A673 (cell line): Measurements from ENCODE around the gene SNAP29. TPM values are rescaled to one million over a fixed set of nuclear protein-coding genes. Genes with fewer than 3 reads are reported as not detected.
"Not testable (repeated sequence)": the region's sequence is repeated elsewhere in the genome, so short reads cannot be mapped to it uniquely, and the experiment has no call there.

Experiments
- BruUV-seq: library from RNA; stranded (reverse); fragments of 400-500 nt; replicated peaks from 2 replicates; lab custom pipeline; 2021; lab: Mats Ljungman, UMichigan
- CTCF ChIA-PET: fragments of 300-600 bp; sonication (Branson Sonifier 250); formaldehyde crosslinking; loops from one replicate; lab custom pipeline; 2022; ENCODE audit warnings: antibody characterized with exemption; lab: Charles Lee
- POLR2A ChIA-PET: fragments of 300-600 bp; sonication (Branson Sonifier 250); formaldehyde crosslinking; loops from one replicate; lab custom pipeline; 2022; ENCODE audit warnings: antibody characterized with exemption; ENCODE audit not compliant: low non-redundant PET; lab: Charles Lee
- DNase-seq: peaks from one replicate; pipeline ENCODE4 v3.0.0-alpha.2; 2015; ENCODE audit warnings: low spot score
- H3K27ac ChIP-seq: fragments of 200-600 bp; sonication (generic); 2 replicates; pipeline ENCODE4 v1.5.1; 2016; ENCODE audit warnings: mixed run types, low read depth, mild to moderate bottlenecking, mixed read lengths, antibody characterized with exemption, low read length; ENCODE audit not compliant: poor library complexity, severe bottlenecking
- H3K27me3 ChIP-seq: fragments of 200-600 bp; sonication (generic); replicated peaks from 2 replicates; pipeline ENCODE4 v1.6.1; 2017; ENCODE audit warnings: mixed run types, low read depth, mild to moderate bottlenecking, mixed read lengths, antibody characterized with exemption, low read length; ENCODE audit not compliant: insufficient read depth, poor library complexity
- H3K36me3 ChIP-seq: fragments of 200-600 bp; sonication (generic); 2 replicates; pipeline ENCODE4 v1.6.1; 2016; ENCODE audit warnings: mixed run types, mild to moderate bottlenecking, mixed read lengths, antibody characterized with exemption, low read length; ENCODE audit not compliant: insufficient read depth, poor library complexity, severe bottlenecking
- H3K4me1 ChIP-seq: fragments of 200-600 bp; sonication (generic); 2 replicates; pipeline ENCODE4 v1.6.1; 2017; ENCODE audit warnings: mixed run types, mild to moderate bottlenecking, mixed read lengths, antibody characterized with exemption, low read length; ENCODE audit not compliant: insufficient read depth, poor library complexity, severe bottlenecking
- H3K4me3 ChIP-seq: fragments of 200-600 bp; sonication (generic); 2 replicates; pipeline ENCODE4 v1.5.1; 2016; ENCODE audit warnings: low read depth, mixed run types, mild to moderate bottlenecking, mixed read lengths, low read length; ENCODE audit not compliant: poor library complexity, severe bottlenecking
- H3K9me3 ChIP-seq: fragments of 200-600 bp; sonication (generic); 2 replicates; pipeline ENCODE4 v1.6.1; 2016; ENCODE audit warnings: mixed run types, low read depth, mild to moderate bottlenecking, mixed read lengths, antibody characterized with exemption, low read length; ENCODE audit not compliant: poor library complexity, severe bottlenecking
- CTCF ChIP-seq: fragments of 300-800, 200-600 bp; sonication (generic); conservative IDR thresholded peaks from 2 replicates; pipeline ENCODE4 v1.5.1; 2017; ENCODE audit warnings: low read depth, mild to moderate bottlenecking, antibody characterized with exemption, low read length, moderate library complexity, mixed read lengths
- EZH2 ChIP-seq: fragments of 200-600 bp; sonication (generic); IDR thresholded peaks from 2 replicates; pipeline ENCODE4 v1.6.1; 2017; ENCODE audit warnings: borderline replicate concordance, low read depth, mild to moderate bottlenecking, mixed read lengths, antibody characterized with exemption, low read length; ENCODE audit not compliant: poor library complexity, severe bottlenecking
- intact Hi-C: fragments of 100-400 bp; cut with micrococcal nuclease; formaldehyde crosslinking; loops from one replicate; pipeline ENCODE4 v1.10.0; 2022; ENCODE audit not compliant: unreplicated experiment
- total RNA-seq: library from RNA; stranded (reverse); gene quantifications from 2 replicates; pipeline ENCODE4 v1.2.3, GENCODE V29; 2021

SNAP29 gene
- total RNA-seq, 1 experiment from 2014 or later = 35.3 TPM

GRCh38 chr22:20928573-20928967 is 69.8 kb downstream of the SNAP29 start:
- Histone ChIP-seq H3K36me3 (peaks cover 4% of the 10 kb centered on the region), H3K9me3 (no peaks in the 10 kb centered on the region), H3K27ac (no peak overlapping the region), H3K27me3 (no peaks in the 10 kb centered on the region), H3K4me3 (no peak overlapping the region), H3K4me1 (no peaks in the 10 kb centered on the region)
- ChIA-PET POLR2A (interaction anchor here (0.7 kb wide), 1 partner anchor 9 kb away, joined by 4 read pairs; no protein-coding TSS in a partner anchor), CTCF (no interaction called here)
- no peak for DNase-seq
- intact Hi-C loops = no loop called here
- no peak for TF ChIP-seq EZH2
- TF ChIP-seq CTCF = no peak
- BruUV-seq = no TSS peak

- ChIA-PET CTCF (no interaction called here), POLR2A (no interaction called here)
- no peak overlapping the region for H3K27ac ChIP-seq
Observed at GRCh38 chr22:20930004-20930403, 71.2 kb downstream of the SNAP29 start.

GRCh38 chr22:20930435-20930834 is 71.6 kb downstream of the SNAP29 start:
- H3K27ac ChIP-seq, DNase-seq, H3K4me1 ChIP-seq, CTCF ChIA-PET, H3K9me3 ChIP-seq, H3K27me3 ChIP-seq, intact Hi-C loops, H3K4me3 ChIP-seq, BruUV-seq: not testable (repeated sequence)
- H3K36me3 ChIP-seq = peaks cover 11% of the 10 kb centered on the region
- POLR2A ChIA-PET = interaction anchor here (0.6 kb wide), 1 partner anchor 10 kb away, joined by 7 read pairs; no protein-coding TSS in a partner anchor

More at GRCh38 chr22:20930004-20930403, 71.2 kb downstream of the SNAP29 start:
- TF ChIP-seq CTCF (no peak), EZH2 (no peak)
- no TSS peak for BruUV-seq
- peaks cover 7% of the 10 kb centered on the region for H3K36me3 ChIP-seq
- H3K27me3 ChIP-seq = no peaks in the 10 kb centered on the region
- H3K9me3 ChIP-seq = no peaks in the 10 kb centered on the region
- H3K4me1 ChIP-seq = no peaks in the 10 kb centered on the region
- H3K4me3 ChIP-seq = no peak overlapping the region
- intact Hi-C loops = no loop called here
- DNase-seq = no peak

GRCh38 chr22:20931126-20931654 is 72.4 kb downstream of the SNAP29 start:
- ChIA-PET CTCF (no interaction called here), POLR2A (interaction anchor here (0.6 kb wide), 1 partner anchor 9 kb away, joined by 7 read pairs; no protein-coding TSS in a partner anchor)
- Histone ChIP-seq H3K27me3 (no peaks in the 10 kb centered on the region), H3K4me1 (no peaks in the 10 kb centered on the region), H3K4me3 (no peak overlapping the region), H3K9me3 (no peaks in the 10 kb centered on the region), H3K36me3 (peaks cover 18% of the 10 kb centered on the region), H3K27ac (no peak overlapping the region)
- DNase-seq = no peak
- intact Hi-C loops = no loop called here
- no TSS peak for BruUV-seq
- no peak for TF ChIP-seq EZH2
- no peak for TF ChIP-seq CTCF
